A673 (cell line): ENCODE measurements around the gene NBPF9. TPM values are rescaled to one million over a fixed set of nuclear protein-coding genes. Genes with fewer than 3 reads are reported as not detected.
A peak's percentile ranks its signal among the peaks of the same experiment; 100 is the strongest.
"Not testable (repeated sequence)": the region's sequence is repeated elsewhere in the genome, so short reads cannot be mapped to it uniquely, and the experiment has no call there.

ENCODE experiments used
- BruUV-seq: library from RNA; stranded (reverse); fragments of 400-500 nt; replicated peaks from 2 replicates; lab custom pipeline; 2021; lab: Mats Ljungman, UMichigan
- CTCF ChIA-PET: fragments of 300-600 bp; sonication (Branson Sonifier 250); formaldehyde crosslinking; loops from one replicate; lab custom pipeline; 2022; ENCODE audit warnings: antibody characterized with exemption; lab: Charles Lee
- POLR2A ChIA-PET: fragments of 300-600 bp; sonication (Branson Sonifier 250); formaldehyde crosslinking; loops from one replicate; lab custom pipeline; 2022; ENCODE audit warnings: antibody characterized with exemption; ENCODE audit not compliant: low non-redundant PET; lab: Charles Lee
- DNase-seq: peaks from one replicate; pipeline ENCODE4 v3.0.0-alpha.2; 2015; ENCODE audit warnings: low spot score
- H3K27ac ChIP-seq: fragments of 200-600 bp; sonication (generic); 2 replicates; pipeline ENCODE4 v1.5.1; 2016; ENCODE audit warnings: mixed run types, low read depth, mild to moderate bottlenecking, mixed read lengths, antibody characterized with exemption, low read length; ENCODE audit not compliant: poor library complexity, severe bottlenecking
- H3K27me3 ChIP-seq: fragments of 200-600 bp; sonication (generic); replicated peaks from 2 replicates; pipeline ENCODE4 v1.6.1; 2017; ENCODE audit warnings: mixed run types, low read depth, mild to moderate bottlenecking, mixed read lengths, antibody characterized with exemption, low read length; ENCODE audit not compliant: insufficient read depth, poor library complexity
- H3K36me3 ChIP-seq: fragments of 200-600 bp; sonication (generic); 2 replicates; pipeline ENCODE4 v1.6.1; 2016; ENCODE audit warnings: mixed run types, mild to moderate bottlenecking, mixed read lengths, antibody characterized with exemption, low read length; ENCODE audit not compliant: insufficient read depth, poor library complexity, severe bottlenecking
- H3K4me1 ChIP-seq: fragments of 200-600 bp; sonication (generic); 2 replicates; pipeline ENCODE4 v1.6.1; 2017; ENCODE audit warnings: mixed run types, mild to moderate bottlenecking, mixed read lengths, antibody characterized with exemption, low read length; ENCODE audit not compliant: insufficient read depth, poor library complexity, severe bottlenecking
- H3K4me3 ChIP-seq: fragments of 200-600 bp; sonication (generic); 2 replicates; pipeline ENCODE4 v1.5.1; 2016; ENCODE audit warnings: low read depth, mixed run types, mild to moderate bottlenecking, mixed read lengths, low read length; ENCODE audit not compliant: poor library complexity, severe bottlenecking
- H3K9me3 ChIP-seq: fragments of 200-600 bp; sonication (generic); 2 replicates; pipeline ENCODE4 v1.6.1; 2016; ENCODE audit warnings: mixed run types, low read depth, mild to moderate bottlenecking, mixed read lengths, antibody characterized with exemption, low read length; ENCODE audit not compliant: poor library complexity, severe bottlenecking
- intact Hi-C: fragments of 100-400 bp; cut with micrococcal nuclease; formaldehyde crosslinking; loops from one replicate; pipeline ENCODE4 v1.10.0; 2022; ENCODE audit not compliant: unreplicated experiment
- total RNA-seq: library from RNA; stranded (reverse); gene quantifications from 2 replicates; pipeline ENCODE4 v1.2.3, GENCODE V29; 2021

Gene NBPF9
- total RNA-seq, 1 experiment from 2014 or later, result 37.0 TPM

- intact Hi-C loops, H3K27me3 ChIP-seq, H3K4me1 ChIP-seq, CTCF ChIA-PET, H3K36me3 ChIP-seq, BruUV-seq, H3K9me3 ChIP-seq, H3K27ac ChIP-seq, POLR2A ChIA-PET, H3K4me3 ChIP-seq: not testable (repeated sequence)
- peak; percentile 70 for DNase-seq
Observed at GRCh38 chr1:149123948-149124926, 20.9 kb upstream of the NBPF9 start.

- H3K4me3 ChIP-seq, POLR2A ChIA-PET, H3K27ac ChIP-seq, H3K9me3 ChIP-seq, H3K36me3 ChIP-seq, BruUV-seq, H3K4me1 ChIP-seq, H3K27me3 ChIP-seq, CTCF ChIA-PET, DNase-seq, intact Hi-C loops: not testable (repeated sequence)
Observed at GRCh38 chr1:149112828-149113227, 9.5 kb upstream of the NBPF9 start.

- not testable (repeated sequence) for H3K9me3 ChIP-seq, BruUV-seq, H3K4me1 ChIP-seq
Observed at GRCh38 chr1:149110343-149110742, 7.0 kb upstream of the NBPF9 start.

GRCh38 chr1:149102574-149102973 is 777 bp downstream of the NBPF9 start:
- H3K36me3 ChIP-seq, H3K27me3 ChIP-seq, H3K4me1 ChIP-seq, H3K9me3 ChIP-seq, H3K27ac ChIP-seq, POLR2A ChIA-PET, DNase-seq, intact Hi-C loops, CTCF ChIA-PET, BruUV-seq: not testable (repeated sequence)
- peak overlapping the region; percentile 38 for H3K4me3 ChIP-seq

More at GRCh38 chr1:149110343-149110742, 7.0 kb upstream of the NBPF9 start:
- H3K27ac ChIP-seq, DNase-seq, H3K4me3 ChIP-seq, H3K27me3 ChIP-seq, H3K36me3 ChIP-seq, intact Hi-C loops, POLR2A ChIA-PET, CTCF ChIA-PET: not testable (repeated sequence)

- H3K4me3 ChIP-seq, H3K4me1 ChIP-seq, H3K36me3 ChIP-seq, POLR2A ChIA-PET, H3K27ac ChIP-seq, BruUV-seq, H3K27me3 ChIP-seq, DNase-seq, CTCF ChIA-PET, H3K9me3 ChIP-seq, intact Hi-C loops: not testable (repeated sequence)
Observed at GRCh38 chr1:149098276-149098675, 5.1 kb downstream of the NBPF9 start.

GRCh38 chr1:149093155-149093554 is 10.2 kb downstream of the NBPF9 start:
- H3K27ac ChIP-seq, H3K4me1 ChIP-seq, BruUV-seq, POLR2A ChIA-PET, intact Hi-C loops, H3K4me3 ChIP-seq, H3K27me3 ChIP-seq, CTCF ChIA-PET, DNase-seq, H3K9me3 ChIP-seq, H3K36me3 ChIP-seq: not testable (repeated sequence)
